ENCODE data around the gene UTP3. TPM values are rescaled to one million over a fixed set of nuclear protein-coding genes. Genes with fewer than 3 reads are reported as not detected.

UTP3 gene
- total and polyA plus RNA-seq, 2 experiments from 2014 or later, result 13.9 to 16.2 TPM

DNA sequence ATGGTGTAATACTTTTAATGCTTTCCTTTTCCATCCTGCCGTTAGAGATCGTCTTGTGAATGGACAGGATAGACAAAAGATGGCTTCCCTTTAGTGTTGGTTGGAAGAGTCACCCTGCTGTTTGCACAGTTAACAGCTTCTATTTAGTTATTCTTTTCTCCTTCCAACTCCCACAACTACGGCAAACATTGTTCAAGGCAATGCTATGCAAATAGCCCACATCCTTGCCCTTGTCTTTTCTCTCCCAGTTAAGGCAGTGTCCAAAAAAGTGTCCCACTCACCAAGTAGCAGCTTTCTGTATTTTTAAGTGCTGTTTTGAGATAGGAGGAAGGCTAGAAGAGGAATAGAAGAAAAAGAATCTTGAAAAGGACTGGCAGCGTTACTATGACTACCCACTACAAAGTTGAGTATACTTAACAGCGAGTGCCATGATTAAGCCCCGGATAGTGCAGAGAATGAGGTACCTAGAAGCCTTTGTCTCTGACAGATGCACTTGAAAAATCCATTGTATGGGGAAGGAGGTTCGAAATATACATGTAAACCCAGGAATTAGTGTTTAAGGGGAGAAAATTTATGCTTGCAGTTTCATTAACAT is 21.4 kb downstream of the UTP3 start:
- no peaks in the 10 kb centered on the region for H4K20me1 ChIP-seq (ENCODE audit: insufficient read depth, poor library complexity, severe bottlenecking)
- peaks cover 11% of the 10 kb centered on the region for H3K4me1 ChIP-seq (ENCODE audit: insufficient read depth)
- H3K9me3 ChIP-seq (ENCODE audit: low read depth), result no peaks in the 10 kb centered on the region
- H3K4me2 ChIP-seq, result peak overlapping the region; percentile 55
- WGBS (ENCODE audit: low lambda C conversion rate, missing lambda C conversion rate), result 51% methylated on average over 7 of the region's 7 CpGs
- TF ChIP-seq EZH2phosphoT487 (IDR thresholded peaks at IDR 0.05; ENCODE audit: low read depth, severe bottlenecking, unreplicated experiment) (no peak), EZH2 (IDR thresholded peaks at IDR 0.05; ENCODE audit: borderline replicate concordance) (no peak)
- TF ChIP-seq, protein P1, sequence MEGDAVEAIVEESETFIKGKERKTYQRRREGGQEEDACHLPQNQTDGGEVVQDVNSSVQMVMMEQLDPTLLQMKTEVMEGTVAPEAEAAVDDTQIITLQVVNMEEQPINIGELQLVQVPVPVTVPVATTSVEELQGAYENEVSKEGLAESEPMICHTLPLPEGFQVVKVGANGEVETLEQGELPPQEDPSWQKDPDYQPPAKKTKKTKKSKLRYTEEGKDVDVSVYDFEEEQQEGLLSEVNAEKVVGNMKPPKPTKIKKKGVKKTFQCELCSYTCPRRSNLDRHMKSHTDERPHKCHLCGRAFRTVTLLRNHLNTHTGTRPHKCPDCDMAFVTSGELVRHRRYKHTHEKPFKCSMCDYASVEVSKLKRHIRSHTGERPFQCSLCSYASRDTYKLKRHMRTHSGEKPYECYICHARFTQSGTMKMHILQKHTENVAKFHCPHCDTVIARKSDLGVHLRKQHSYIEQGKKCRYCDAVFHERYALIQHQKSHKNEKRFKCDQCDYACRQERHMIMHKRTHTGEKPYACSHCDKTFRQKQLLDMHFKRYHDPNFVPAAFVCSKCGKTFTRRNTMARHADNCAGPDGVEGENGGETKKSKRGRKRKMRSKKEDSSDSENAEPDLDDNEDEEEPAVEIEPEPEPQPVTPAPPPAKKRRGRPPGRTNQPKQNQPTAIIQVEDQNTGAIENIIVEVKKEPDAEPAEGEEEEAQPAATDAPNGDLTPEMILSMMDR (IDR thresholded peaks at IDR 0.05; ENCODE audit: poor library complexity), result no peak
- peak overlapping the region; percentile 27 for H3K27ac ChIP-seq
- H3K4me3 ChIP-seq, result no peak overlapping the region
- no peak overlapping the region for H2AFZ ChIP-seq
- H3K27me3 ChIP-seq, result no peaks in the 10 kb centered on the region
- no peaks in the 10 kb centered on the region for H3K9me2 ChIP-seq (replicated peaks; ENCODE audit: insufficient read depth)
- DNase-seq (ENCODE audit: low spot score), result no peak
- H3K79me2 ChIP-seq, result peaks cover 82% of the 10 kb centered on the region
- H3K36me3 ChIP-seq (replicated peaks; ENCODE audit: insufficient read depth, low read depth), result no peaks in the 10 kb centered on the region

DNA sequence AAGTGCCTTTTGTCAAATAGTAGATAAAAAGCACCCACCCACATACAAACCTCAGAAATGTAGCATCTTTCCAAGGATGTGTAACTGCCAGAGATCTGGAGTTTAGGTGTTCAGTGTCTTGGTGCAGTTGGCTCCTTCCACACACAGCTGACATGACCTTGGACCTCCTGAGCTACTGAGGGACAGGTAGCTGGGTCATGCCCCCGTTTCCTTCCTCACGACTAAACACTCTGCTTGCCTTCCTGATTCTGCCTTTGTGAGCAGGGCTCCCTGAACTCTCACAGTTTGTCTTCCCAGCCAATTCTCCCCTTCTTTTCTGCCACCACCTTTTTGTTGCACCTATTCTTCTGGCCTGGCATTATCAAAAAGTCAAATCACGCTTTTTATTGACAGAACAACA is 23.3 kb downstream of the UTP3 start:
- no peaks in the 10 kb centered on the region for H3K9me3 ChIP-seq (ENCODE audit: low read depth)
- no peaks in the 10 kb centered on the region for H4K20me1 ChIP-seq (ENCODE audit: insufficient read depth, poor library complexity, severe bottlenecking)
- H3K4me3 ChIP-seq, result no peak overlapping the region
- no peaks in the 10 kb centered on the region for H3K36me3 ChIP-seq (replicated peaks; ENCODE audit: insufficient read depth, low read depth)
- H3K27ac ChIP-seq, result no peak overlapping the region
- H2AFZ ChIP-seq, result no peak overlapping the region
- peaks cover 7% of the 10 kb centered on the region for H3K4me1 ChIP-seq (ENCODE audit: insufficient read depth)
- H3K4me2 ChIP-seq, result no peak overlapping the region
- no peaks in the 10 kb centered on the region for H3K27me3 ChIP-seq
- DNase-seq (ENCODE audit: low spot score), result no peak
- WGBS (ENCODE audit: low lambda C conversion rate, missing lambda C conversion rate), result 67% methylated on average over 3 of the region's 3 CpGs
- TF ChIP-seq, protein P1 (IDR thresholded peaks at IDR 0.05; ENCODE audit: poor library complexity), result no peak
- no peak for TF ChIP-seq EZH2phosphoT487 (IDR thresholded peaks at IDR 0.05; ENCODE audit: low read depth, severe bottlenecking, unreplicated experiment)
- TF ChIP-seq EZH2 (IDR thresholded peaks at IDR 0.05; ENCODE audit: borderline replicate concordance), result no peak
- no peaks in the 10 kb centered on the region for H3K9me2 ChIP-seq (replicated peaks; ENCODE audit: insufficient read depth)
- H3K79me2 ChIP-seq, result peaks cover 99% of the 10 kb centered on the region

DNA sequence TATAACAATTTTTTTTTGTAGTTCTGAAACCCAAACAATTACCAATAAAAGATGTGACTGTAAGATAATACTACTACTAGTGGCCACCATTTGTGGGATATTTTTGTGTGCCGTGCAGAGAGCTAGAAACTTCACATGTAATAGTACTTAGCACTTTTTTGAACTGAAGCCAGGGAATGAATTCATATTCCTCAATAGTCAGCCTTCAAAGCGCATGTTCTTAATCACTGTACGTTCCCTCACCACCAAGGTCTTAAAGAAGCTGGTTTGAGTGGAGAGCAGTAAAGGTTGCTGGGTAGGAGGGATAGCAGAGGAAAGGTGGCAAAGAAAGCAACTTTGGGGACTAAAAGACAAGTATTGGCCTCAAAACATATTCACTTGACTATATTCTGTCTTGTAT is 23.8 kb downstream of the UTP3 start:
- TF ChIP-seq EZH2 (IDR thresholded peaks at IDR 0.05; ENCODE audit: borderline replicate concordance) (no peak), EZH2phosphoT487 (IDR thresholded peaks at IDR 0.05; ENCODE audit: low read depth, severe bottlenecking, unreplicated experiment) (no peak)
- TF ChIP-seq, protein P1 (IDR thresholded peaks at IDR 0.05; ENCODE audit: poor library complexity), result no peak
- Histone ChIP-seq H3K36me3 (replicated peaks; ENCODE audit: insufficient read depth, low read depth) (no peaks in the 10 kb centered on the region), H4K20me1 (ENCODE audit: insufficient read depth, poor library complexity, severe bottlenecking) (no peaks in the 10 kb centered on the region), H3K9me3 (ENCODE audit: low read depth) (no peaks in the 10 kb centered on the region), H2AFZ (no peak overlapping the region), H3K79me2 (peaks cover 99% of the 10 kb centered on the region), H3K27me3 (no peaks in the 10 kb centered on the region), H3K27ac (no peak overlapping the region), H3K4me3 (no peak overlapping the region), H3K4me2 (no peak overlapping the region), H3K9me2 (replicated peaks; ENCODE audit: insufficient read depth) (no peaks in the 10 kb centered on the region), H3K4me1 (ENCODE audit: insufficient read depth) (peaks cover 1% of the 10 kb centered on the region)
- WGBS (ENCODE audit: low lambda C conversion rate, missing lambda C conversion rate), result 88% methylated on average over 3 of the region's 3 CpGs
- DNase-seq (ENCODE audit: low spot score), result no peak

Data from hepatocyte (in vitro differentiated cells).